IPS-20b (cell line): ENCODE measurements around the gene SLC37A1.
"Not testable (repeated sequence)": the region's sequence is repeated elsewhere in the genome, so short reads cannot be mapped to it uniquely, and the experiment has no call there.

Experiments used
- H3K27ac ChIP-seq: one replicate; pipeline ENCODE4 v1.5.1; 2013; ENCODE audit warnings: low read length
- H3K27me3 ChIP-seq: 2 replicates; pipeline ENCODE4 v1.6.1; 2013; ENCODE audit warnings: mild to moderate bottlenecking, low read length, inconsistent platforms; ENCODE audit not compliant: insufficient read depth
- H3K36me3 ChIP-seq: 2 replicates; pipeline ENCODE4 v1.6.1; 2013; ENCODE audit warnings: low read depth, mild to moderate bottlenecking, inconsistent platforms, low read length, moderate library complexity; ENCODE audit not compliant: insufficient read depth
- H3K4me1 ChIP-seq: 2 replicates; pipeline ENCODE4 v1.6.1; 2013; ENCODE audit warnings: mild to moderate bottlenecking, control low read depth, inconsistent platforms, low read length, moderate library complexity; ENCODE audit not compliant: insufficient read depth
- H3K4me3 ChIP-seq: 2 replicates; pipeline ENCODE4 v1.5.1; 2013; ENCODE audit warnings: mild to moderate bottlenecking, low read length, inconsistent platforms
- H3K9ac ChIP-seq: 2 replicates; pipeline ENCODE4 v1.6.1; 2013; ENCODE audit warnings: low read depth, mild to moderate bottlenecking, inconsistent platforms, low read length, moderate library complexity
- H3K9me3 ChIP-seq: 2 replicates; pipeline ENCODE4 v1.6.1; 2013; ENCODE audit warnings: mild to moderate bottlenecking, low read depth, low read length, inconsistent platforms; ENCODE audit not compliant: insufficient read depth

Gene SLC37A1

GRCh38 chr21:42513151-42513984, at the start of gene SLC37A1:
Gene SLC37A1, plus strand, starts transcription at chr21:42513852. Its CDS starts 4,603 bp downstream, at chr21:42518455.
- Histone ChIP-seq H3K27ac (no peak within 1 kb of the TSS), H3K4me3 (peak within 1 kb of the TSS; percentile 67), H3K9me3 (no peaks in the 10 kb centered on the region), H3K9ac (peak within 1 kb of the TSS; percentile 69; the same call in 1 of the 2 replicates), H3K4me1 (peaks cover 41% of the 10 kb centered on the region), H3K36me3 (peaks cover 4% of the 10 kb centered on the region; the same call in 1 of the 2 replicates), H3K27me3 (peaks cover 26% of the 10 kb centered on the region; the same call in 1 of the 2 replicates)

GRCh38 chr21:42463861-42464515, 49.7 kb upstream of the SLC37A1 start:
- H3K27me3 ChIP-seq, result no peaks in the 10 kb centered on the region
- H3K27ac ChIP-seq, result no peak overlapping the region
- no peaks in the 10 kb centered on the region for H3K9me3 ChIP-seq
- no peak overlapping the region for H3K9ac ChIP-seq
- H3K4me3 ChIP-seq, result no peak overlapping the region
- no peaks in the 10 kb centered on the region for H3K36me3 ChIP-seq
- H3K4me1 ChIP-seq, result peaks cover 15% of the 10 kb centered on the region

DNA sequence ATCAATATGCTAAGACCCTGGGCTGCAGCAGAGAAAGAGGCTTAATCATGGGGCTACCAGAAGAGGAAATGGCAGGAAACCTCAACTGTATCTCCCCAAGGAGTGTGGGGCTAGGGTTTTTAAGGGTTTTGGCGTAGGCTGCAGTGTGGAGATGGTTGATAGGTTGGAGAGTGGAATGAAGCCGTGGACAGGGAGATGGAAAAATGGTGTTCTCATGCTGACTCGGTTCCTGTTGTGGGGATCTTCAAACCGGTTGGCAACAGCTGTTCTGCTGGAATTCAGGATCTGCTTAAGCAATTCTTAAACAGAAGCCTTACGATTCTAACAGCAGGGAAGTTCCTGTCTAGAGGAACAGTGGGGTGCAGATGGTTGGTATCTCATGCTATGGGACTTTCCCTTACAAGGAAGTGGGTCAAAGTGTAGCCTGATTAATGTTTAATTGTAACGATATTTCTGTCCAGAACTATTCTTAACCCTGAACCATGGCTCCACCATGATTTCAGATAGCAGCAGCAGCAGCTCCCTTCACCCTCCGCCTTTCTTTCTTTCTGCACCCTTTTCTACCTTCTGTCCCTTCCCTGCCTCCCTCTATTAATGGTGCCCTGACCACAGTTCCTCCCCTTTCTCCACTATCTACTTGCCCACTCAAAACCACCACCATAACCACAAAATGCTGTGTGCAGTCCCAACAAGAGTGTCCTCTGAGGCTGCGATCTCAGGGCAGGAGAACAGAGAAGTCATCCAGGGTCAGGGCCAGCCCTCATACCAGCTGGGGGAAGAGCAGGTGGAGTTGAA, 48.4 kb upstream of the SLC37A1 start:
- H3K27me3 ChIP-seq, result no peaks in the 10 kb centered on the region
- peaks cover 15% of the 10 kb centered on the region for H3K4me1 ChIP-seq
- no peak overlapping the region for H3K4me3 ChIP-seq
- H3K9me3 ChIP-seq, result no peaks in the 10 kb centered on the region
- no peaks in the 10 kb centered on the region for H3K36me3 ChIP-seq
- H3K9ac ChIP-seq, result no peak overlapping the region
- H3K27ac ChIP-seq, result no peak overlapping the region

DNA sequence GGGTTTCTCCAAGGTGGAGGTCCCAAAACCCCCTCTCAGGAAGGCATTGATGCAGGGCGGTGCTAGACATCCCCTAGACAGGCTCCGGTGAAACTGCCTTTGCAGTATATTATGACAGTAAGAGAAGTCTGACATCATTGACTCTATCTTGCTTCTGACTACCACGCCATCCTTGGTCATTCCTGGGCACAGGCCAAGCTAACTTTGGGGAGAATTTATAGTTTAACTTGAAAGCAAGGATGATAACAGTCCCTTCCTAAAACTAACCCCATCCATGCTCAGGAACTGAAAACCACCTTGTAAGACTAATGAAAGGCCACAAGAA, 47.9 kb upstream of the SLC37A1 start:
- Histone ChIP-seq H3K4me1 (peaks cover 15% of the 10 kb centered on the region), H3K27ac (no peak overlapping the region), H3K27me3 (no peaks in the 10 kb centered on the region), H3K4me3 (no peak overlapping the region), H3K9me3 (no peaks in the 10 kb centered on the region), H3K9ac (no peak overlapping the region), H3K36me3 (no peaks in the 10 kb centered on the region)

- H3K36me3 ChIP-seq, result no peaks in the 10 kb centered on the region
- no peaks in the 10 kb centered on the region for H3K27me3 ChIP-seq
- H3K9me3 ChIP-seq, result no peaks in the 10 kb centered on the region
- H3K27ac ChIP-seq, result no peak overlapping the region
- no peak overlapping the region for H3K9ac ChIP-seq
- H3K4me1 ChIP-seq, result peaks cover 15% of the 10 kb centered on the region
- no peak overlapping the region for H3K4me3 ChIP-seq
Observed at GRCh38 chr21:42466700-42467099, 47.0 kb upstream of the SLC37A1 start.

- Histone ChIP-seq H3K27ac (no peak overlapping the region), H3K4me3 (no peak overlapping the region), H3K36me3 (no peaks in the 10 kb centered on the region), H3K27me3 (no peaks in the 10 kb centered on the region), H3K4me1 (peaks cover 15% of the 10 kb centered on the region), H3K9ac (no peak overlapping the region), H3K9me3 (no peaks in the 10 kb centered on the region)
Observed at GRCh38 chr21:42467140-42467983, 46.3 kb upstream of the SLC37A1 start.

GRCh38 chr21:42468491-42469131, 45.0 kb upstream of the SLC37A1 start:
- Histone ChIP-seq H3K9ac (no peak overlapping the region), H3K4me1 (peaks cover 15% of the 10 kb centered on the region), H3K27ac (no peak overlapping the region)

GRCh38 chr21:42469272-42469671, 44.4 kb upstream of the SLC37A1 start:
- peaks cover 22% of the 10 kb centered on the region for H3K4me1 ChIP-seq
- H3K9me3 ChIP-seq, result no peaks in the 10 kb centered on the region
- no peak overlapping the region for H3K27ac ChIP-seq
- no peaks in the 10 kb centered on the region for H3K36me3 ChIP-seq
- no peaks in the 10 kb centered on the region for H3K27me3 ChIP-seq
- H3K9ac ChIP-seq, result no peak overlapping the region
- no peak overlapping the region for H3K4me3 ChIP-seq

More at GRCh38 chr21:42468491-42469131, 45.0 kb upstream of the SLC37A1 start:
- no peaks in the 10 kb centered on the region for H3K36me3 ChIP-seq
- no peak overlapping the region for H3K4me3 ChIP-seq
- no peaks in the 10 kb centered on the region for H3K9me3 ChIP-seq
- no peaks in the 10 kb centered on the region for H3K27me3 ChIP-seq

- not testable (repeated sequence) for H3K27ac ChIP-seq, H3K9me3 ChIP-seq, H3K9ac ChIP-seq, H3K27me3 ChIP-seq, H3K4me3 ChIP-seq, H3K36me3 ChIP-seq
- H3K4me1 ChIP-seq, result peaks cover 25% of the 10 kb centered on the region
Observed at GRCh38 chr21:42469726-42470125, 43.9 kb upstream of the SLC37A1 start.

DNA sequence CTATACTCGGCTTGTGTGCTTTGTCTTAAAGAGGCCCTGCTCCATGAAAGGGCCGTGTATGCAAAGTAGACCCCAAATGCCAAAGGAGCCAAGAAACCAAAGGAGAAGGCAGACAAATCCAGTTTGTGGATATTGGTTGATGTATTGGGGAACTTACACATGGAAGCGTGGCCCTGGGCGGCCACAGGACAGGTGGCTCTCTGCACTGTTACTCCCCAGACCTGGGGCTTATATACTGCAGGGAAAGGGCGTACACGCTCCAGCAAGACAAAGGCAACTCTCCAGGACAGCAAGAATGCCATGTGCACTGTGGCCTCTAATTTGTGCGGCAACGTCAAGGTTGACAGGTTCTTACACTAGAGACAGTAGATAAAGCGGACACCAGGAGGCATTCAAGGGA, 42.4 kb upstream of the SLC37A1 start:
- no peaks in the 10 kb centered on the region for H3K27me3 ChIP-seq
- no peak overlapping the region for H3K9ac ChIP-seq
- H3K4me3 ChIP-seq, result no peak overlapping the region
- H3K36me3 ChIP-seq, result no peaks in the 10 kb centered on the region
- no peak overlapping the region for H3K27ac ChIP-seq
- peaks cover 17% of the 10 kb centered on the region for H3K4me1 ChIP-seq
- H3K9me3 ChIP-seq, result no peaks in the 10 kb centered on the region
